Measurements from ENCODE around the gene PRUNE1.

Gene PRUNE1

GRCh38 chr1:151000408-151000807 lies 7.8 kb upstream of the PRUNE1 start:
- H3K4me3 ChIP-seq (ENCODE audit: insufficient read length, low read depth), result no peak overlapping the region
- no peaks in the 10 kb centered on the region for H3K27me3 ChIP-seq (ENCODE audit: insufficient read depth, insufficient read length)
- no peak for DNase-seq (ENCODE audit: low read depth, low spot score)
- no peaks in the 10 kb centered on the region for H3K9me3 ChIP-seq (ENCODE audit: insufficient read depth, low read length)
- no peaks in the 10 kb centered on the region for H3K36me3 ChIP-seq (ENCODE audit: insufficient read depth, insufficient read length, low read length)
- H3K4me1 ChIP-seq (ENCODE audit: insufficient read depth, insufficient read length), result peaks cover 4% of the 10 kb centered on the region
- no peak overlapping the region for H3K9ac ChIP-seq (ENCODE audit: insufficient read length, low read depth)
- TF ChIP-seq SUZ12 (IDR thresholded peaks at IDR 0.05; ENCODE audit: extremely low read depth, insufficient read depth, insufficient read length) (no peak), YY1 (IDR thresholded peaks at IDR 0.05; ENCODE audit: insufficient read depth, insufficient read length) (no peak), ZNF274 (IDR thresholded peaks at IDR 0.05; ENCODE audit: low read depth, low read length) (no peak)

DNA sequence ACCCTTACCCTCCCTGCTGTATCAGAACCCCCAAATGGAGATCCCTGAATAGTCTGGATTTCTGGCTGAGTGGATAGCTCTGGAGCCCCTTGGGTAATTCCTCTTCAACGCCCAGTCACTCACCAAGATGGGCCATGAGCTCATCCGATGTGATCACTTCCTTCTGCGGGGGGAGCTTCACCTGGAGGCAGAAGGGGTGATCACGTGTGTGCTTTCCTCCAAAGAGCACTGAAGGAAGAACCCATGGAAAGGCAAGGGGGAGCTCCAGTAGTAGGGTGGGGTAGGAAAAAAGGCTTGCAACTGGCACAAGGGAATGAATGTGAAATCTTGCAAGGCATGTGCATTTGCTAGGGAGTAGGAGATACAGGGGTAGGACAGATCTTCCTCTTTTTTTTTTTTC lies 6.6 kb upstream of the PRUNE1 start:
- Histone ChIP-seq H3K27me3 (ENCODE audit: insufficient read depth, insufficient read length) (no peaks in the 10 kb centered on the region), H3K9me3 (ENCODE audit: insufficient read depth, low read length) (no peaks in the 10 kb centered on the region), H3K4me1 (ENCODE audit: insufficient read depth, insufficient read length) (no peaks in the 10 kb centered on the region), H3K4me3 (ENCODE audit: insufficient read length, low read depth) (no peak overlapping the region), H3K9ac (ENCODE audit: insufficient read length, low read depth) (no peak overlapping the region), H3K36me3 (ENCODE audit: insufficient read depth, insufficient read length, low read length) (no peaks in the 10 kb centered on the region)
- no peak for DNase-seq (ENCODE audit: low read depth, low spot score)
- TF ChIP-seq ZNF274 (IDR thresholded peaks at IDR 0.05; ENCODE audit: low read depth, low read length), result no peak
- TF ChIP-seq YY1 (IDR thresholded peaks at IDR 0.05; ENCODE audit: insufficient read depth, insufficient read length), result no peak
- no peak for TF ChIP-seq SUZ12 (IDR thresholded peaks at IDR 0.05; ENCODE audit: extremely low read depth, insufficient read depth, insufficient read length)

- DNase-seq (ENCODE audit: low read depth, low spot score), result no peak
- Histone ChIP-seq H3K27me3 (ENCODE audit: insufficient read depth, insufficient read length) (no peaks in the 10 kb centered on the region), H3K9ac (ENCODE audit: insufficient read length, low read depth) (no peak overlapping the region), H3K36me3 (ENCODE audit: insufficient read depth, insufficient read length, low read length) (no peaks in the 10 kb centered on the region), H3K9me3 (ENCODE audit: insufficient read depth, low read length) (no peaks in the 10 kb centered on the region), H3K4me1 (ENCODE audit: insufficient read depth, insufficient read length) (no peaks in the 10 kb centered on the region), H3K4me3 (ENCODE audit: insufficient read length, low read depth) (no peak overlapping the region)
- no peak for TF ChIP-seq SUZ12 (IDR thresholded peaks at IDR 0.05; ENCODE audit: extremely low read depth, insufficient read depth, insufficient read length)
- no peak for TF ChIP-seq YY1 (IDR thresholded peaks at IDR 0.05; ENCODE audit: insufficient read depth, insufficient read length)
These were observed 6.2 kb upstream of the PRUNE1 start for GRCh38 chr1:151002051-151002450.

DNA sequence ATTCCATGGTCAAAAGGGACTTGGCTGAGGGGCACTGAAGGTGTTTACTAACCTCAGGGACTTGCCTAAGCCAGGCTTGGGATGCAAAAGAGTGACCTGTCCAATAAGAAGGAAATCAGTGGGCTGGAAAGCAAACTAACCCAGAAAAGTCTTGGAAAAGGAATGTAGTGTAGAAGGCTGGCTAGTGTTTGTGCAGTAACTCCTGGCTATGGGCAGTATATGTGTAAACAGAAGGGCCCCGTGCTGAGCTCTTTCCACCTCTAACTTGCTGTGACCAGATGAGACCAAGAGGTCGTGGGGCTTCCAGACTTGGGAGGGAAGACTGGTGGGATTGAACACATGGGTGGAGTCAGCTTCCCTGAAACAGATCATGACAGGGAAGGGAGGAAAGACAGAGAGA lies 5.6 kb upstream of the PRUNE1 start:
- TF ChIP-seq SUZ12 (IDR thresholded peaks at IDR 0.05; ENCODE audit: extremely low read depth, insufficient read depth, insufficient read length), result no peak
- TF ChIP-seq YY1 (IDR thresholded peaks at IDR 0.05; ENCODE audit: insufficient read depth, insufficient read length), result no peak
- no peak for TF ChIP-seq ZNF274 (IDR thresholded peaks at IDR 0.05; ENCODE audit: low read depth, low read length)
- no peaks in the 10 kb centered on the region for H3K36me3 ChIP-seq (ENCODE audit: insufficient read depth, insufficient read length, low read length)
- no peak overlapping the region for H3K9ac ChIP-seq (ENCODE audit: insufficient read length, low read depth)
- DNase-seq (ENCODE audit: low read depth, low spot score), result no peak
- H3K4me3 ChIP-seq (ENCODE audit: insufficient read length, low read depth), result no peak overlapping the region
- H3K27me3 ChIP-seq (ENCODE audit: insufficient read depth, insufficient read length), result no peaks in the 10 kb centered on the region
- H3K9me3 ChIP-seq (ENCODE audit: insufficient read depth, low read length), result no peaks in the 10 kb centered on the region
- peaks cover 3% of the 10 kb centered on the region for H3K4me1 ChIP-seq (ENCODE audit: insufficient read depth, insufficient read length)

- Histone ChIP-seq H3K4me3 (ENCODE audit: insufficient read length, low read depth) (no peak overlapping the region), H3K4me1 (ENCODE audit: insufficient read depth, insufficient read length) (peaks cover 4% of the 10 kb centered on the region), H3K27me3 (ENCODE audit: insufficient read depth, insufficient read length) (no peaks in the 10 kb centered on the region), H3K9ac (ENCODE audit: insufficient read length, low read depth) (no peak overlapping the region), H3K36me3 (ENCODE audit: insufficient read depth, insufficient read length, low read length) (no peaks in the 10 kb centered on the region), H3K9me3 (ENCODE audit: insufficient read depth, low read length) (no peaks in the 10 kb centered on the region)
- no peak for DNase-seq (ENCODE audit: low read depth, low spot score)
- TF ChIP-seq YY1 (IDR thresholded peaks at IDR 0.05; ENCODE audit: insufficient read depth, insufficient read length) (no peak), ZNF274 (IDR thresholded peaks at IDR 0.05; ENCODE audit: low read depth, low read length) (no peak), SUZ12 (IDR thresholded peaks at IDR 0.05; ENCODE audit: extremely low read depth, insufficient read depth, insufficient read length) (no peak)
These were observed 5.1 kb upstream of the PRUNE1 start for GRCh38 chr1:151003180-151003579.

DNA sequence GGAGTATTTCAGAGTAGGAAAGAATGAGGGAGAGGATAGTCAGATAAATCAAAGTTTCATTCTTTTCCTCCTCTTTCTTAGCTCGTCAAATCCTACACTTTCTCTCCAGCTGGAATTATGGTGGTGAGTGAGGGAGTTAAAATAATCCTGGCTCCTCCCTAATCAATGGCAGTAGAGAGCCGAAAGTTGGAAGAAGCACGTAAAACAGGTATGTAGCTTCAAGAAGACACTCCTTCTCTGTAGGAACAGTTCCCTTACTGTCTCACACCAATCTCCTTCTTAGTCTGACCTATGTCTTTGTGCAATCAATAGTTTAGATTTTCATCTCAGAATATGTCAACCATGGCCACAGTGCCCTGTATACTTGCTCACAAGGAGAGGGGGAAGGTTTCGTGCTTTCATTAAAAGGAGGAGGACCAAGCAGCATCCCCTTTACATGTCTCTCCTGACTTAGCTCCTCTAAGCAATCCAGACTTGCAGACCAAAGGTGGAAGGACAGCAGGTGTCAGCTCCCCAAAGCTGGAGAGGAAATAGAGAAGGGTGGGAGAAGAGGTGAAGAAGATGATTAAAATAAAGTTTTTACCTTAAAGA lies 2.4 kb upstream of the PRUNE1 start:
- peak overlapping the region; percentile 57 for H3K9ac ChIP-seq (ENCODE audit: insufficient read length, low read depth)
- no peak for DNase-seq (ENCODE audit: low read depth, low spot score)
- H3K27me3 ChIP-seq (ENCODE audit: insufficient read depth, insufficient read length), result no peaks in the 10 kb centered on the region
- H3K4me3 ChIP-seq (ENCODE audit: insufficient read length, low read depth), result peak overlapping the region; percentile 38
- peaks cover 6% of the 10 kb centered on the region for H3K4me1 ChIP-seq (ENCODE audit: insufficient read depth, insufficient read length)
- H3K9me3 ChIP-seq (ENCODE audit: insufficient read depth, low read length), result no peaks in the 10 kb centered on the region
- peaks cover 4% of the 10 kb centered on the region for H3K36me3 ChIP-seq (ENCODE audit: insufficient read depth, insufficient read length, low read length)
- TF ChIP-seq SUZ12 (IDR thresholded peaks at IDR 0.05; ENCODE audit: extremely low read depth, insufficient read depth, insufficient read length) (no peak), ZNF274 (IDR thresholded peaks at IDR 0.05; ENCODE audit: low read depth, low read length) (no peak), YY1 (IDR thresholded peaks at IDR 0.05; ENCODE audit: insufficient read depth, insufficient read length) (no peak)

GRCh38 chr1:151006327-151007052 lies 1.8 kb upstream of the PRUNE1 start, which contains the start of gene MINDY1:
MINDY1 (minus strand) TSS chr1:151006902; CDS start chr1:151002617, 4,285 bp downstream.
- peak within 1 kb of the TSS; percentile 38 for H3K4me3 ChIP-seq (ENCODE audit: insufficient read length, low read depth)
- H3K9ac ChIP-seq (ENCODE audit: insufficient read length, low read depth), result peak within 1 kb of the TSS; percentile 57
- H3K9me3 ChIP-seq (ENCODE audit: insufficient read depth, low read length), result no peaks in the 10 kb centered on the region
- peaks cover 4% of the 10 kb centered on the region for H3K36me3 ChIP-seq (ENCODE audit: insufficient read depth, insufficient read length, low read length)
- no peak for TF ChIP-seq ZNF274 (IDR thresholded peaks at IDR 0.05; ENCODE audit: low read depth, low read length)
- no peak for TF ChIP-seq SUZ12 (IDR thresholded peaks at IDR 0.05; ENCODE audit: extremely low read depth, insufficient read depth, insufficient read length)
- no peak for TF ChIP-seq YY1 (IDR thresholded peaks at IDR 0.05; ENCODE audit: insufficient read depth, insufficient read length)
- no peaks in the 10 kb centered on the region for H3K27me3 ChIP-seq (ENCODE audit: insufficient read depth, insufficient read length)
- DNase-seq (ENCODE audit: low read depth, low spot score), result peak; percentile 87
- peaks cover 6% of the 10 kb centered on the region for H3K4me1 ChIP-seq (ENCODE audit: insufficient read depth, insufficient read length)
